Thoracic aorta (tissue), 2 donors: ENCODE data around the gene KLRC4. TPM values are rescaled to one million over a fixed set of nuclear protein-coding genes. Genes with fewer than 3 reads are reported as not detected.

Source experiments
- ATAC-seq: fragments of 150-250 bp; one replicate; pipeline ENCODE4 v1.8.0; 2017; ENCODE audit warnings: low read depth; ENCODE audit not compliant: insufficient number of reproducible peaks, low FRiP score
- DNase-seq: peaks from one replicate; pipeline ENCODE4 v3.0.0-alpha.2; 2020; ENCODE audit warnings: low spot score
- H3K27ac ChIP-seq, 2 donors: fragments of 200-600 bp; sonication (generic); 1 replicate in 1 of 2; 2 replicates in 1 of 2; pipeline ENCODE4 v1.5.1; 2016; ENCODE audit warnings: mild to moderate bottlenecking in 2 of 2, moderate library complexity in 2 of 2
- H3K27me3 ChIP-seq: fragments of 200-600 bp; sonication (generic); replicated peaks from 2 replicates; pipeline ENCODE4 v1.6.0; 2016; ENCODE audit warnings: mild to moderate bottlenecking; ENCODE audit not compliant: insufficient read depth
- H3K36me3 ChIP-seq: fragments of 200-600 bp; sonication (generic); one replicate; pipeline ENCODE4 v1.5.1; 2016
- H3K4me1 ChIP-seq, 2 donors: fragments of 200-600 bp; sonication (generic); 1 replicate in 1 of 2; 2 replicates in 1 of 2; pipeline versions ENCODE4 v1.5.1 to v1.6.0; 2016; ENCODE audit warnings: low read depth in 2 of 2, mild to moderate bottlenecking in 1 of 2; ENCODE audit not compliant: control insufficient read depth in 1 of 2
- H3K4me3 ChIP-seq: fragments of 200-600 bp; sonication (generic); 2 replicates; pipeline ENCODE4 v1.5.1; 2016; ENCODE audit warnings: mild to moderate bottlenecking
- H3K9me3 ChIP-seq: fragments of 200-600 bp; sonication (generic); 2 replicates; pipeline ENCODE4 v1.5.1; 2016
- CTCF ChIP-seq: fragments of 200-600 bp; sonication (generic); IDR thresholded peaks from one replicate; pipeline ENCODE4 v1.5.1; 2019; ENCODE audit warnings: antibody characterized with exemption
- total RNA-seq, 2 donors: library from RNA; depleted of rRNA; stranded (reverse); fragments of >200 nt; gene quantifications; one replicate each; pipeline versions ENCODE4 v1.1.0 to v1.2.3, GENCODE V29; 2016

The KLRC4 gene
- total RNA-seq = 1 to 10 TPM in 1 of 2 donors, under 1 TPM in 1; 0.54 to 4.2 TPM

GRCh38 chr12:10409392-10409791 lies at the start of gene KLRC4:
Gene KLRC4, minus strand, starts transcription at chr12:10409757. Its CDS starts 182 bp downstream, at chr12:10409575.
- ATAC-seq (no peak), DNase-seq (no peak)
- Histone ChIP-seq H3K27ac (no peak within 1 kb of the TSS), H3K9me3 (no peaks in the 10 kb centered on the region), H3K27me3 (peaks cover 6% of the 10 kb centered on the region), H3K36me3 (no peaks in the 10 kb centered on the region), H3K4me1 (no peaks in the 10 kb centered on the region), H3K4me3 (no peak within 1 kb of the TSS)
- no peak for TF ChIP-seq CTCF

- H3K4me1 ChIP-seq = no peaks in the 10 kb centered on the region
- no peaks in the 10 kb centered on the region for H3K27me3 ChIP-seq
- ATAC-seq (no peak), DNase-seq (no peak)
- no peak for TF ChIP-seq CTCF
- H3K9me3 ChIP-seq = peaks cover 14% of the 10 kb centered on the region
- H3K4me3 ChIP-seq = no peak overlapping the region
- H3K36me3 ChIP-seq = no peaks in the 10 kb centered on the region
- no peak overlapping the region for H3K27ac ChIP-seq
Measured at GRCh38 chr12:10457760-10458159, 48.2 kb upstream of the KLRC4 start.

GRCh38 chr12:10456856-10457255 lies 47.3 kb upstream of the KLRC4 start:
- H3K36me3 ChIP-seq = no peaks in the 10 kb centered on the region

GRCh38 chr12:10455766-10456165 lies 46.2 kb upstream of the KLRC4 start:
- Histone ChIP-seq H3K4me3 (no peak overlapping the region), H3K4me1 (no peaks in the 10 kb centered on the region), H3K27me3 (no peaks in the 10 kb centered on the region), H3K36me3 (no peaks in the 10 kb centered on the region), H3K27ac (no peak overlapping the region), H3K9me3 (peaks cover 14% of the 10 kb centered on the region)
- ATAC-seq = no peak
- DNase-seq = no peak
- TF ChIP-seq CTCF = no peak

More at GRCh38 chr12:10456856-10457255, 47.3 kb upstream of the KLRC4 start:
- no peaks in the 10 kb centered on the region for H3K27me3 ChIP-seq
- no peak overlapping the region for H3K4me3 ChIP-seq
- H3K4me1 ChIP-seq = no peaks in the 10 kb centered on the region
- H3K27ac ChIP-seq = no peak overlapping the region
- peaks cover 14% of the 10 kb centered on the region for H3K9me3 ChIP-seq
- TF ChIP-seq CTCF = no peak
- ATAC-seq (no peak), DNase-seq (no peak)

GRCh38 chr12:10454531-10454930 lies 45.0 kb upstream of the KLRC4 start:
- no peak for TF ChIP-seq CTCF
- H3K27ac ChIP-seq = no peak overlapping the region
- no peaks in the 10 kb centered on the region for H3K36me3 ChIP-seq
- H3K27me3 ChIP-seq = no peaks in the 10 kb centered on the region
- H3K9me3 ChIP-seq = peaks cover 14% of the 10 kb centered on the region
- H3K4me1 ChIP-seq = no peaks in the 10 kb centered on the region
- H3K4me3 ChIP-seq = no peak overlapping the region
- DNase-seq = no peak
- no peak for ATAC-seq
